PC-3 (cell line): ENCODE results near the gene TBC1D30. TPM values are rescaled to one million over a fixed set of nuclear protein-coding genes. Genes with fewer than 3 reads are reported as not detected.

Experiments
- ATAC-seq: fragments of 200-7000 bp; cut with Tn5 transposase; 2 replicates; pipeline ENCODE4 v1.9.1; 2020; ENCODE audit warnings: mild to moderate bottlenecking, moderate library complexity
- BruUV-seq: library from RNA; stranded (reverse); fragments of 400-500 nt; replicated peaks from 2 replicates; lab custom pipeline; 2021; lab: Mats Ljungman, UMichigan
- CTCF ChIA-PET: fragments of 300-600 bp; sonication (Branson Sonifier 250); formaldehyde crosslinking; loops from one replicate; lab custom pipeline; 2022; ENCODE audit warnings: antibody characterized with exemption; lab: Charles Lee
- POLR2A ChIA-PET: fragments of 300-600 bp; sonication (Branson Sonifier 250); formaldehyde crosslinking; loops from one replicate; lab custom pipeline; 2022; ENCODE audit warnings: antibody characterized with exemption; ENCODE audit not compliant: unreplicated experiment; lab: Charles Lee
- DNase-seq: peaks from one replicate; pipeline ENCODE4 v3.0.0-alpha.2; 2015
- H2AFZ ChIP-seq: fragments of 300-600 bp; sonication (generic); 2 replicates; pipeline ENCODE4 v1.6.0; 2016; ENCODE audit warnings: antibody characterized with exemption, low read length
- H3F3A ChIP-seq: fragments of 300-600 bp; sonication (generic); one replicate; pipeline ENCODE4 v1.6.0; 2017; ENCODE audit warnings: antibody characterized with exemption, low read length, control low read depth, mild to moderate bottlenecking; ENCODE audit not compliant: unreplicated experiment
- H3K27ac ChIP-seq: fragments of 300-600 bp; sonication (generic); 2 replicates; pipeline ENCODE4 v1.5.1; 2016; ENCODE audit warnings: mild to moderate bottlenecking, low read length
- H3K27me3 ChIP-seq: fragments of 300-600 bp; sonication (generic); 2 replicates; pipeline ENCODE4 v1.6.1; 2016; ENCODE audit warnings: low read length, mixed read lengths
- H3K36me3 ChIP-seq: fragments of 300-600 bp; sonication (generic); 2 replicates; pipeline ENCODE4 v1.6.1; 2016; ENCODE audit warnings: low read depth, mixed run types, low read length, mixed read lengths
- H3K4me1 ChIP-seq: fragments of 300-600 bp; sonication (generic); 2 replicates; pipeline ENCODE4 v1.5.1; 2016; ENCODE audit warnings: low read length; ENCODE audit not compliant: insufficient read depth
- H3K4me2 ChIP-seq: fragments of 300-600 bp; sonication (generic); 2 replicates; pipeline ENCODE4 v1.6.0; 2016; ENCODE audit warnings: low read length
- H3K4me3 ChIP-seq: fragments of 300-600 bp; sonication (generic); 2 replicates; pipeline ENCODE4 v1.5.1; 2016; ENCODE audit warnings: mild to moderate bottlenecking, low read length, mixed read lengths
- H3K79me2 ChIP-seq: fragments of 300-600 bp; sonication (generic); 2 replicates; pipeline ENCODE4 v1.6.1; 2017; ENCODE audit warnings: low read length, mixed read lengths
- H3K9ac ChIP-seq: fragments of 300-600 bp; sonication (generic); 2 replicates; pipeline ENCODE4 v1.6.0; 2016; ENCODE audit warnings: mild to moderate bottlenecking, low read length
- H3K9me2 ChIP-seq: fragments of 300-600 bp; sonication (generic); replicated peaks from 2 replicates; pipeline ENCODE4 v1.6.1; 2016; ENCODE audit warnings: mixed run types, low read length, mixed read lengths
- H3K9me3 ChIP-seq: fragments of 300-600 bp; sonication (generic); 2 replicates; pipeline ENCODE4 v1.6.1; 2016; ENCODE audit warnings: low read length, mixed read lengths
- H4K20me1 ChIP-seq: fragments of 300-600 bp; sonication (generic); 2 replicates; pipeline ENCODE4 v1.6.1; 2016; ENCODE audit warnings: low read length, mixed read lengths
- CTCF ChIP-seq: fragments of 300-600 bp; sonication (generic); conservative IDR thresholded peaks from 2 replicates; pipeline ENCODE4 v1.5.1; 2017; ENCODE audit warnings: antibody characterized with exemption, low read depth, mild to moderate bottlenecking, low read length
- EZH2 ChIP-seq: fragments of 300-600 bp; sonication (generic); IDR thresholded peaks from one replicate; pipeline ENCODE4 v1.6.1; 2017; ENCODE audit warnings: antibody characterized with exemption, mild to moderate bottlenecking, low read length; ENCODE audit not compliant: unreplicated experiment
- EZH2phosphoT487 ChIP-seq: fragments of 300-600 bp; sonication (generic); IDR thresholded peaks from 2 replicates; pipeline ENCODE4 v1.6.1; 2018; ENCODE audit warnings: mild to moderate bottlenecking, antibody characterized with exemption, low read length, borderline replicate concordance
- intact Hi-C: fragments of 100-400 bp; cut with micrococcal nuclease; formaldehyde crosslinking; loops from 2 replicates; pipeline ENCODE4 v1.9.0; 2023
- total RNA-seq: library from RNA; depleted of rRNA; stranded (reverse); fragments of >200 nt; gene quantifications from 2 replicates; pipeline ENCODE4 v1.2.3, GENCODE V29; 2014

Gene TBC1D30
- total RNA-seq, 1 experiment from 2014 or later: 16.8 TPM

- Histone ChIP-seq H3K79me2 (no peaks in the 10 kb centered on the region), H3K27me3 (no peaks in the 10 kb centered on the region), H3K9ac (no peak overlapping the region), H4K20me1 (no peaks in the 10 kb centered on the region), H3K27ac (peak overlapping the region; percentile 34), H3K9me3 (no peaks in the 10 kb centered on the region), H2AFZ (no peak overlapping the region), H3K4me1 (peaks cover 39% of the 10 kb centered on the region), H3K36me3 (no peaks in the 10 kb centered on the region), H3F3A (no peaks in the 10 kb centered on the region), H3K4me2 (peak overlapping the region; percentile 45), H3K9me2 (no peaks in the 10 kb centered on the region), H3K4me3 (no peak overlapping the region)
- DNase-seq (peak; percentile 94), ATAC-seq (peak; percentile 53)
- TF ChIP-seq CTCF: no peak
- TF ChIP-seq EZH2phosphoT487: no peak
- no peak for TF ChIP-seq EZH2
- BruUV-seq: no TSS peak
- intact Hi-C loops: no loop called here
- ChIA-PET CTCF (no interaction called here), POLR2A (interaction anchor here (0.5 to 0.7 kb wide), 2 partner anchors 79 to 83 kb away, joined by 4 to 6 read pairs; no protein-coding TSS in a partner anchor)
Observed at GRCh38 chr12:64806593-64807460, 17.6 kb upstream of the TBC1D30 start.

DNA sequence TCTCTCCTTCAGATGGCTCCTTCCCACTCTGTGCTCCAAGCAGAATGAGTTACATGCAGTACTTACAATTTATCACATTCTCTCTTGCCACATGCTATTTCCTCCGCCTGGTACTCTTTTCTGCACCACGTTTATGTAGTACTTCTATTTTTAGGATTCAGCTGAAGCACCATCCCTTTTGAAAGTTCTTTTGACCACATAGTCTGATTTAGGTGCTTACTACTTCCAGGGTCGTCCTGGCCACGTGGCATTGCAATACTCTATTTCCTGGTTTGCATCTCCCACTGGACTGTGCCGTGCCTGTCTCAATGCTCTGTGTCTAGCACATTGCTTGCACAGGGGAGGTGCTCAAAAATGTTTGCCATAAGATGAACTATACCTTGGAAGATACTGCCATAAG is 16.3 kb upstream of the TBC1D30 start:
- no peak for ATAC-seq
- intact Hi-C loops: no loop called here
- H3K27me3 ChIP-seq: no peaks in the 10 kb centered on the region
- ChIA-PET CTCF (no interaction called here), POLR2A (no interaction called here)
- no peaks in the 10 kb centered on the region for H3F3A ChIP-seq
- H3K9ac ChIP-seq: no peak overlapping the region
- no peak overlapping the region for H3K4me3 ChIP-seq
- H3K79me2 ChIP-seq: no peaks in the 10 kb centered on the region
- no peaks in the 10 kb centered on the region for H4K20me1 ChIP-seq
- no peak overlapping the region for H3K4me2 ChIP-seq
- peaks cover 38% of the 10 kb centered on the region for H3K4me1 ChIP-seq
- H3K9me3 ChIP-seq: no peaks in the 10 kb centered on the region
- no peaks in the 10 kb centered on the region for H3K36me3 ChIP-seq
- H3K9me2 ChIP-seq: no peaks in the 10 kb centered on the region
- TF ChIP-seq CTCF (no peak), EZH2phosphoT487 (no peak), EZH2 (no peak)
- no TSS peak for BruUV-seq
- H2AFZ ChIP-seq: no peak overlapping the region
- no peak overlapping the region for H3K27ac ChIP-seq
- DNase-seq: no peak

- H3K27me3 ChIP-seq: no peaks in the 10 kb centered on the region
- H3K36me3 ChIP-seq: no peaks in the 10 kb centered on the region
- H3K9me3 ChIP-seq: no peaks in the 10 kb centered on the region
- H4K20me1 ChIP-seq: no peaks in the 10 kb centered on the region
- no peaks in the 10 kb centered on the region for H3K79me2 ChIP-seq
- BruUV-seq: no TSS peak
- no peak overlapping the region for H3K4me3 ChIP-seq
- H2AFZ ChIP-seq: no peak overlapping the region
- H3K4me1 ChIP-seq: peaks cover 51% of the 10 kb centered on the region
- H3K9ac ChIP-seq: no peak overlapping the region
- POLR2A ChIA-PET: no interaction called here
- intact Hi-C loops: no loop called here
- H3K4me2 ChIP-seq: peak overlapping the region; percentile 42
- CTCF ChIA-PET: interaction anchor here (1.0 kb wide), 1 partner anchor 9 kb away, joined by 4 read pairs; no protein-coding TSS in a partner anchor
- DNase-seq (peak; percentile 93), ATAC-seq (peak; percentile 82)
- no peaks in the 10 kb centered on the region for H3K9me2 ChIP-seq
- H3F3A ChIP-seq: no peaks in the 10 kb centered on the region
- TF ChIP-seq EZH2: no peak
- no peak for TF ChIP-seq CTCF
- TF ChIP-seq EZH2phosphoT487: no peak
- peak overlapping the region; percentile 48 for H3K27ac ChIP-seq
Observed at GRCh38 chr12:64810831-64811230, 13.6 kb upstream of the TBC1D30 start.
